Stomach (tissue), 9 donors: ENCODE results near the gene THSD4. TPM values are rescaled to one million over a fixed set of nuclear protein-coding genes. Genes with fewer than 3 reads are reported as not detected.

Source experiments
- DNase-seq, 2 donors: peaks; one replicate each; pipeline versions ENCODE4 v3.0.0 to v3.0.0-alpha.2; 2013 to 2019
- H3K27ac ChIP-seq, 5 donors: fragments of 200-600 bp in 4 of 5; sonication (generic) in 4 of 5; one replicate each; pipeline ENCODE4 v1.5.1; 2013 to 2019; ENCODE audit warnings: mild to moderate bottlenecking in 1 of 5, moderate library complexity in 1 of 5
- H3K27me3 ChIP-seq, 3 donors: fragments of 200-600 bp; sonication (generic); one replicate each; pipeline ENCODE4 v1.5.1; 2017 to 2019; ENCODE audit warnings: mixed run types in 1 of 3
- H3K36me3 ChIP-seq, 4 donors: fragments of 200-600 bp; sonication (generic); 1 replicate in 3 of 4; 2 replicates in 1 of 4; pipeline ENCODE4 v1.5.1; 2016 to 2019
- H3K4me1 ChIP-seq, 4 donors: fragments of 200-600 bp; sonication (generic); one replicate each; pipeline ENCODE4 v1.5.1; 2016 to 2019
- H3K4me3 ChIP-seq, 4 donors: fragments of 200-600 bp; sonication (generic) in 3 of 4; one replicate each; pipeline ENCODE4 v1.5.1; 2016 to 2019; ENCODE audit warnings: mild to moderate bottlenecking in 1 of 4
- H3K9me3 ChIP-seq, 4 donors: fragments of 200-600 bp; sonication (generic); one replicate each; pipeline ENCODE4 v1.5.1; 2016 to 2019
- EP300 ChIP-seq: sonication (generic); formaldehyde crosslinking; IDR thresholded peaks from one replicate; pipeline ENCODE4 v1.6.1; 2017; ENCODE audit warnings: antibody characterized with exemption
- POLR2A ChIP-seq, 4 donors: fragments of 450-650 bp; IDR thresholded peaks; one replicate each; pipeline ENCODE4 v1.6.1; 2016; ENCODE audit warnings: antibody characterized with exemption in 4 of 4, control low read depth in 2 of 4, mild to moderate bottlenecking in 1 of 4, moderate library complexity in 1 of 4
- POLR2AphosphoS5 ChIP-seq, 3 donors: sonication (generic); formaldehyde crosslinking; IDR thresholded peaks; one replicate each; pipeline ENCODE4 v1.6.1; 2016; ENCODE audit warnings: antibody characterized with exemption in 3 of 3
- whole genome bisulfite sequencing, 5 donors: extraction: QIAGEN DNeasy Blood & Tissue Kit in 3 of 5; methylation state at CpG; one replicate each; pipeline versions ENCODE4 v1.1.5 to v1.1.7; 2013 to 2018; 5-methylcytosine and 5-hydroxymethylcytosine counted together
- intact Hi-C: fragments of 100-400 bp; cut with DNase I; formaldehyde crosslinking; loops from one replicate; pipeline ENCODE4 v1.15.1; 2023; ENCODE audit warnings: low total_unique reads
- polyA plus RNA-seq, 3 donors: library from polyadenylated mRNA; stranded (reverse); fragments of 200-250 nt; gene quantifications; one replicate each; pipeline ENCODE4 v1.2.3, GENCODE V29; 2013
- total RNA-seq, 5 donors: library from RNA; depleted of rRNA; stranded (reverse); fragments of >200 nt; gene quantifications; one replicate each; pipeline versions ENCODE4 v1.1.0 to v1.2.3, GENCODE V29; 2014 to 2016
- TF ChIP-seq, protein P1 (sequence below), 7 experiments: fragments of 450-650 bp in 4 of 7; fragments of 200-600 bp in 3 of 7; sonication (generic) in 3 of 7; IDR thresholded peaks; one replicate each; pipeline ENCODE4 v1.5.1; 2016 to 2019; ENCODE audit warnings: antibody characterized with exemption in 7 of 7, control low read depth in 2 of 7, mild to moderate bottlenecking in 1 of 7
- donor health status: healthy with polysubstance abuse.
- donor health status: Bipolar disorder and iron deficiency.
- donor health status: healthy.

THSD4 gene
- total and polyA plus RNA-seq, 8 donors = 1.8 to 79.4 (median 22.0) TPM

DNA sequence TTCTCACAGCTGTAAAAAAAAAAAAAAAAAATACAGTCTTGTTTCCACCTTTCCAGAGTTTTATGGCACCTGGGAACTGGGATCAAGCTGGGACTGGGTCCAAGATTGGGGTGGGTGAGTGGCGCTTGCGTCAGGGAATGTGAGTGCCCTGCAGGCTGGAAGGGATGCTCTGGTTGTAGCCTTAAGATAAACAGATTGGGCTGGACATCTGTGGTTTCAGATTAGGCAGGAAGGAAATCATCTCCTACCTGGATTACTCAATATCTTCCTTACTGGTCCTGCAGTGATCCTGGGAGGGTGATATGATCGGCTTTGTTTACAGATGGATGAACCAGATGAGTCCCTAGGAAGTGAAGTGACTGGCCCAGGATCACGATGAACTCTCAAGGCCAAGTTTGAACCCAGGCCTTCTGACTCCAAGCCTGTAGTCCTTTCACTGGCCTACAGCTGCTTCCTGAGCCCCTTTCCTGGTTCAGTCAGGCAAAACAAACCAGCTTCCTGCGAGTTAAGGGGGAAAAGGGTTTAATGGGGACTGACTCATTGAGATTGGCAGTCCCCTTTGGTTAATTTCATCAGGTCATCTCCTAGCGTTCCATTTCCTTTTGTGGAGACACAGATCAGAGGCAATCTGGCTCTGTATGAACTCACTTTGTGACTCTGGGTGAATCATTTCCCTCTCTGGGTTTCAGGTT, 179.8 kb downstream of the THSD4 start:
- H3K36me3 ChIP-seq = no peaks in the 10 kb centered on the region
- no peak for DNase-seq
- H3K4me3 ChIP-seq = no peak overlapping the region
- intact Hi-C loops = no loop called here
- no peak for TF ChIP-seq EP300
- TF ChIP-seq POLR2AphosphoS5 (IDR thresholded peaks at IDR 0.05) = peak in 1 of 3 donors; percentile 53
- H3K4me1 ChIP-seq = peaks cover 0 to 8% (median 0%) of the 10 kb centered on the region in 4 donors
- 46 to 65% (median 59%) methylated on average over 6 of the region's 6 CpGs for WGBS, 5 donors
- no peaks in the 10 kb centered on the region for H3K9me3 ChIP-seq
- peak overlapping the region in 4 of 5 donors; percentile 27 to 53 (median 42) for H3K27ac ChIP-seq
- H3K27me3 ChIP-seq = no peaks in the 10 kb centered on the region

DNA sequence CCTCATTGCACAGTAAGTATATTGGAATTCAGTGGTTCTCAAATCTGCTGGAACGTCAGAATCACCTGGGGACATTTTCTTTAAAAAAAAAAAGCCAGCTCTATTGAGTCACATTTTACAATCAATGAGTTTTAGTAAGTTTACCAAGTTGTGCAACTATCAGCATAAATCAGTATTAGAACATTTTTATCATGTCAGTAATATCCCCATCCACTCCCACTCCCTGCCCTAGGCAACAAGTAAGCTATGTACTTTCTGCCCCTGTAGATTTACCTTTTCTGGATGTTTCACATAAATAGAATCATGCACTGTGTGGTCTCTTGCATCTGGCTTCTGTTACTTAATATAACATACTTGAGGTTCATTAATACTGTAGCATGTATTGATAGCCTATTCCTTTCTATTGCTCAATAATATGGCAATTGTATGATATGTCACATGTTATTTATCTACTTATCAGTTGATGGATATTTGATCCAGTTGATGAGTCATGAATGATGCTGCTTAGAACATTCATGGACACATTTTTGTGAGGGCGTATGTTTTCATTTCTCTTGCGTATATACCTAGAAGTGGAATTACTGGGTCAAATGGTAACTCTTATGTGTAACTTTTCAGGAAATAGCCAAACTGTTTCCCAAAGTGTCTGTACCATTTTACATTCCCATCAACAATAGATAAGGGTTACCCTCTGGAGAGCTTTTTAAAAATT, 180.5 kb downstream of the THSD4 start:
- Histone ChIP-seq H3K9me3 (no peaks in the 10 kb centered on the region), H3K4me3 (no peak overlapping the region), H3K27me3 (no peaks in the 10 kb centered on the region), H3K27ac (peak overlapping the region in 2 of 5 donors; percentile 27 to 53), H3K36me3 (no peaks in the 10 kb centered on the region), H3K4me1 (peaks cover 0 to 15% (median 2%) of the 10 kb centered on the region in 4 donors)
- no peak for TF ChIP-seq EP300
- no peak for TF ChIP-seq POLR2A (IDR thresholded peaks at IDR 0.05)
- TF ChIP-seq POLR2AphosphoS5 (IDR thresholded peaks at IDR 0.05) = no peak
- TF ChIP-seq, protein P1, sequence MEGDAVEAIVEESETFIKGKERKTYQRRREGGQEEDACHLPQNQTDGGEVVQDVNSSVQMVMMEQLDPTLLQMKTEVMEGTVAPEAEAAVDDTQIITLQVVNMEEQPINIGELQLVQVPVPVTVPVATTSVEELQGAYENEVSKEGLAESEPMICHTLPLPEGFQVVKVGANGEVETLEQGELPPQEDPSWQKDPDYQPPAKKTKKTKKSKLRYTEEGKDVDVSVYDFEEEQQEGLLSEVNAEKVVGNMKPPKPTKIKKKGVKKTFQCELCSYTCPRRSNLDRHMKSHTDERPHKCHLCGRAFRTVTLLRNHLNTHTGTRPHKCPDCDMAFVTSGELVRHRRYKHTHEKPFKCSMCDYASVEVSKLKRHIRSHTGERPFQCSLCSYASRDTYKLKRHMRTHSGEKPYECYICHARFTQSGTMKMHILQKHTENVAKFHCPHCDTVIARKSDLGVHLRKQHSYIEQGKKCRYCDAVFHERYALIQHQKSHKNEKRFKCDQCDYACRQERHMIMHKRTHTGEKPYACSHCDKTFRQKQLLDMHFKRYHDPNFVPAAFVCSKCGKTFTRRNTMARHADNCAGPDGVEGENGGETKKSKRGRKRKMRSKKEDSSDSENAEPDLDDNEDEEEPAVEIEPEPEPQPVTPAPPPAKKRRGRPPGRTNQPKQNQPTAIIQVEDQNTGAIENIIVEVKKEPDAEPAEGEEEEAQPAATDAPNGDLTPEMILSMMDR (IDR thresholded peaks at IDR 0.05) = no peak
- DNase-seq = no peak
- WGBS, 5 donors = 46 to 59% (median 49%) methylated on average over 3 of the region's 3 CpGs
- intact Hi-C loops = no loop called here

DNA sequence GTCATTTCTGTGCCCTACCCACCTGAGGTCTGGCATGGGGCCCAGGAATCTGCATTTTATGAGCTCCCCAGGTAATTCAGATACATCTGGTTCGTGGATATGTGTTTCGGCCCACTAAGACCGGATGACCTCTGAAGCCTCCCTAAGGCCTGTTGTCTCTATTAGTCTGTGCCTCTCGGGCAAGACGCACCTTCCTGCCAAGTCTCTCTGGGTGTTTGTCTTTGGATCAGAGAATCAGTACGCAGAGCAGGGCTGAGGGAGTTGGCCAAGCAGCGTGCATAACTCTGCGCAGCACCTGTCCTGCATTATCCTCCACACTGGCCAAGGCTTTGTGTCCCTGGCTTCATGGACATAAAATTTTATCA, 181.0 kb downstream of the THSD4 start:
- no peak for DNase-seq
- Histone ChIP-seq H3K36me3 (no peaks in the 10 kb centered on the region), H3K27me3 (no peaks in the 10 kb centered on the region), H3K4me3 (no peak overlapping the region), H3K9me3 (no peaks in the 10 kb centered on the region), H3K4me1 (peaks cover 0 to 20% (median 3%) of the 10 kb centered on the region in 4 donors), H3K27ac (peak overlapping the region in 1 of 5 donors; percentile 53)
- TF ChIP-seq, protein P1 (IDR thresholded peaks at IDR 0.05) = no peak
- TF ChIP-seq POLR2A (IDR thresholded peaks at IDR 0.05) (no peak), EP300 (no peak), POLR2AphosphoS5 (IDR thresholded peaks at IDR 0.05) (no peak)
- intact Hi-C loops = no loop called here
- WGBS, 5 donors = 73 to 93% (median 85%) methylated on average over 8 of the region's 8 CpGs

- intact Hi-C loops = no loop called here
- 74 to 82% (median 80%) methylated on average over 5 of the region's 5 CpGs for WGBS, 5 donors
Observed at GRCh38 chr15:71301958-71302621, 186.8 kb downstream of the THSD4 start.

DNA sequence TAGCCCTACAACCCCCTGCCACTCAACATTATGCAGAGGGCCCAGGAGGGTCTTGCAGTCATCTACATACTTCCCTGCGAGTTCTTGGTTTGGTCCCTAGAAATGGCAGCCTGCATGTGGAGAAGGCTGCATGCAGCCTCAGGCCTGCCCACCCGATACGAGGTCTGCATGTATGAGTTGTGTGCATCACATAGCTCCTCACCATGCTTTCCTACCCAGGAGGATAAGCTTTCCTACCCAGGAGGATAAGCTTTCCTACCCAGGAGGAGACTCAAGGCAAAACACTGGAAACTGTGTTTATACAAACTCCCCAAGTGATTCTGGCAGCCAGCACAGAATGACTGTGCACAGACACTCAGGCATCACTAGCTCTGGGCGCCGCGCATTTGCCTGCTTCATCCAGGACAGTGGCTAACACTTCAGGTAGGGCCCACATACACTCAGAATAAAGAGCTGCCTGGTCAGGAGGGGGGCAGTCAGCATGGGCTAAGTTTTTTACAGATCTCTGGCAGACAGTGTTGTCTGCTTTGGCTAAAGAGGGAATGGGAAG, 187.7 kb downstream of the THSD4 start:
- 79 to 95% (median 89%) methylated on average over 6 of the region's 6 CpGs for WGBS, 5 donors
- Histone ChIP-seq H3K4me1 (peaks cover 0 to 34% (median 19%) of the 10 kb centered on the region in 4 donors), H3K27me3 (no peaks in the 10 kb centered on the region), H3K9me3 (no peaks in the 10 kb centered on the region), H3K4me3 (no peak overlapping the region), H3K27ac (peak overlapping the region in 3 of 5 donors; percentile 33 to 49 (median 35)), H3K36me3 (no peaks in the 10 kb centered on the region)
- TF ChIP-seq POLR2AphosphoS5 (IDR thresholded peaks at IDR 0.05) (no peak), POLR2A (IDR thresholded peaks at IDR 0.05) (no peak), EP300 (no peak)
- TF ChIP-seq, protein P1 (IDR thresholded peaks at IDR 0.05) = no peak
- intact Hi-C loops = no loop called here
- peak in 1 of 2 donors; percentile 29 for DNase-seq

More at GRCh38 chr15:71301958-71302621, 186.8 kb downstream of the THSD4 start:
- Histone ChIP-seq H3K27ac (peak overlapping the region in 3 of 5 donors; percentile 8 to 33 (median 15)), H3K27me3 (no peaks in the 10 kb centered on the region), H3K4me1 (peaks cover 0 to 34% (median 19%) of the 10 kb centered on the region in 4 donors), H3K4me3 (no peak overlapping the region), H3K36me3 (no peaks in the 10 kb centered on the region), H3K9me3 (no peaks in the 10 kb centered on the region)
- no peak for DNase-seq
- no peak for TF ChIP-seq POLR2AphosphoS5 (IDR thresholded peaks at IDR 0.05)
